Esophagus muscularis mucosa (tissue), 3 donors: ENCODE measurements around the gene CAV1.

Source experiments
- POLR2A ChIP-seq: fragments of 450-650 bp; IDR thresholded peaks from one replicate; pipeline ENCODE4 v1.6.1; 2017; ENCODE audit warnings: antibody characterized with exemption, moderate library complexity, mild to moderate bottlenecking, low read depth
- TF ChIP-seq, protein P1 (sequence below), 3 experiments: fragments of 200-600 bp in 2 of 3; fragments of 450-650 bp in 1 of 3; sonication (generic) in 2 of 3; IDR thresholded peaks; one replicate each; pipeline ENCODE4 v1.5.1; 2017 to 2019; ENCODE audit warnings: antibody characterized with exemption in 3 of 3, mild to moderate bottlenecking in 2 of 3, moderate library complexity in 1 of 3

DNA sequence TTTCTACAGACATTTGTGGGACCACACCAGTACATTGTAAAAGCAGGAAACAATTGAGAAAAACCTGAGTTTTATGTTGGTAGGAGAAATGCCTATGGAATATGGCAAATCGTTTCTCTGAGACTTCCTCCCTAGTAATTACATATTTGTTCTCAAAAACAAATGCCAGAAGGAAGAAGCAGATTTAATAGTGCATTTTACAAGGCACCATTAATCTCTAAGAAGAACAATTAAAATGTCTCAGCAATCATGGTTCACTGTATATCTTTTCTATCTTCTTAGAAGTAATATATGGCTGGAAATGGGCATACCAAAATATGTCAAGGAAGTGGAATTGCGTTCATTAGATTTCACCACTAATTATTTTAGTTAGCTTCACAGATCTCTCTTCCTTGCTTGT lies 13.3 kb downstream of the CAV1 start:
- TF ChIP-seq POLR2A: no peak
- TF ChIP-seq, protein P1, sequence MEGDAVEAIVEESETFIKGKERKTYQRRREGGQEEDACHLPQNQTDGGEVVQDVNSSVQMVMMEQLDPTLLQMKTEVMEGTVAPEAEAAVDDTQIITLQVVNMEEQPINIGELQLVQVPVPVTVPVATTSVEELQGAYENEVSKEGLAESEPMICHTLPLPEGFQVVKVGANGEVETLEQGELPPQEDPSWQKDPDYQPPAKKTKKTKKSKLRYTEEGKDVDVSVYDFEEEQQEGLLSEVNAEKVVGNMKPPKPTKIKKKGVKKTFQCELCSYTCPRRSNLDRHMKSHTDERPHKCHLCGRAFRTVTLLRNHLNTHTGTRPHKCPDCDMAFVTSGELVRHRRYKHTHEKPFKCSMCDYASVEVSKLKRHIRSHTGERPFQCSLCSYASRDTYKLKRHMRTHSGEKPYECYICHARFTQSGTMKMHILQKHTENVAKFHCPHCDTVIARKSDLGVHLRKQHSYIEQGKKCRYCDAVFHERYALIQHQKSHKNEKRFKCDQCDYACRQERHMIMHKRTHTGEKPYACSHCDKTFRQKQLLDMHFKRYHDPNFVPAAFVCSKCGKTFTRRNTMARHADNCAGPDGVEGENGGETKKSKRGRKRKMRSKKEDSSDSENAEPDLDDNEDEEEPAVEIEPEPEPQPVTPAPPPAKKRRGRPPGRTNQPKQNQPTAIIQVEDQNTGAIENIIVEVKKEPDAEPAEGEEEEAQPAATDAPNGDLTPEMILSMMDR (IDR thresholded peaks at IDR 0.05): no peak
